Neutrophil (primary cell): Measurements from ENCODE around the gene NUDCD3.

Experiments used
- H3K27ac ChIP-seq: fragments of 200-600 bp; sonication (generic); 2 replicates; pipeline ENCODE4 v1.5.1; 2016; ENCODE audit warnings: mild to moderate bottlenecking, moderate library complexity
- H3K27me3 ChIP-seq: fragments of 200-600 bp; sonication (generic); 2 replicates; pipeline ENCODE4 v1.6.0; 2016; ENCODE audit warnings: mild to moderate bottlenecking
- H3K36me3 ChIP-seq: fragments of 200-600 bp; sonication (generic); 2 replicates; pipeline ENCODE4 v1.5.1; 2017
- H3K4me1 ChIP-seq, 2 experiments: fragments of 200-600 bp in 1 of 2; sonication (generic) in 1 of 2; 1 replicate in 1 of 2; 2 replicates in 1 of 2; pipeline versions ENCODE4 v1.5.1 to v1.6.1; 2013 to 2016; ENCODE audit warnings: low read depth in 1 of 2, low read length in 1 of 2, mild to moderate bottlenecking in 1 of 2, moderate library complexity in 1 of 2; ENCODE audit not compliant: control insufficient read depth in 1 of 2, insufficient read depth in 1 of 2
- H3K4me3 ChIP-seq, 2 experiments: fragments of 200-600 bp in 1 of 2; sonication (generic) in 1 of 2; 1 replicate in 1 of 2; 2 replicates in 1 of 2; pipeline ENCODE4 v1.5.1; 2013 to 2016; ENCODE audit warnings: low read depth in 1 of 2, low read length in 1 of 2, mild to moderate bottlenecking in 1 of 2, moderate library complexity in 1 of 2
- H3K9me3 ChIP-seq: fragments of 200-600 bp; sonication (generic); 2 replicates; pipeline ENCODE4 v1.5.1; 2016
- TF ChIP-seq, protein P1 (sequence below): fragments of 200-600 bp; sonication (generic); IDR thresholded peaks from 2 replicates; pipeline ENCODE4 v1.5.1; 2016; ENCODE audit warnings: antibody characterized with exemption

NUDCD3 gene

DNA sequence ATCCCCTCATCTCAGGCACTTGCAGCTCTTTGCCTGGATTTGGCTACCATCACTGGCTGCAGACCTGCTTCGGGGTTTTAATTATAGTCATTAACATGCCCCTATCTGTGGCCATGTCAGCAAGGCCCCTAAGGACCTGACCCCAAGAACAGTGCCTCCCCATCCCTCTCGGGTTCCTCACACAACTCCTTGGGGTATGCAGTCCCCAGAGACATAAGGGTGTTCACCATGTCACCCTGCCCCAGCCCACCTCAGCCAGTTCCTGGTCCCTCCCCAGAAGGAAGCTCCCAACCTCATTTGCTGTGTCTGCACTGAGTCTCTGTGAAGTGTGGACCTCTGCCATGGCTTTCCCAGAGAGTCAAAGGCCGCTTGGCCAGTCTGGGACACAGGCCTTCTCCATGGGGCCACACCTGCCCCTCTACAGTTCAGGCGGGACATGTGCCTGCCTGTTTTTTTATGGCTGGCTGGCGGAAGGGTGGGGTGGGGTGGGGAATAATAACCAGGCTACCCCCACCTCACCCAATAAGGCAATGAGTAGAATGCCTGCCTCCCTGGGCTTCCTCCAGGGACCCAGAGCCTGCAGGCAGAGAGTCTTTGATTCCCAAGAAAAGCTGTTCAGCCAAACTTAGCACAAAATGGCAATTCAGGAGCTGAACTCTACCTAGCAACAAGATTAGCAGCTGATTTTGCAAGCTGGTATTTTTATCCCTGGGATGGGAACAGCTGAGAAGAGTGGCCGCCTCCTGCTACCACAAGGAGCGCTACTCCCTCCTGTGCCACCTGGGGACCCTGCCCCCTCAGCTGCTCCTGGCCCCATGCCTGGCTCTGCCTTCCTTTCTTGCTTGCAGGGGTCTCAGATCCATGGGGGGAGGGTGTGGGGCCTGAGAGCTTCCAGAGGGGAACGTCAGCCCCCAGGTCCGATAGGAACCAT lies 141.3 kb downstream of the NUDCD3 start:
- Histone ChIP-seq H3K4me3 (no peak overlapping the region), H3K27ac (no peak overlapping the region), H3K9me3 (no peaks in the 10 kb centered on the region), H3K27me3 (peaks cover 32% of the 10 kb centered on the region), H3K4me1 (no peaks in the 10 kb centered on the region), H3K36me3 (no peaks in the 10 kb centered on the region)
- TF ChIP-seq, protein P1, sequence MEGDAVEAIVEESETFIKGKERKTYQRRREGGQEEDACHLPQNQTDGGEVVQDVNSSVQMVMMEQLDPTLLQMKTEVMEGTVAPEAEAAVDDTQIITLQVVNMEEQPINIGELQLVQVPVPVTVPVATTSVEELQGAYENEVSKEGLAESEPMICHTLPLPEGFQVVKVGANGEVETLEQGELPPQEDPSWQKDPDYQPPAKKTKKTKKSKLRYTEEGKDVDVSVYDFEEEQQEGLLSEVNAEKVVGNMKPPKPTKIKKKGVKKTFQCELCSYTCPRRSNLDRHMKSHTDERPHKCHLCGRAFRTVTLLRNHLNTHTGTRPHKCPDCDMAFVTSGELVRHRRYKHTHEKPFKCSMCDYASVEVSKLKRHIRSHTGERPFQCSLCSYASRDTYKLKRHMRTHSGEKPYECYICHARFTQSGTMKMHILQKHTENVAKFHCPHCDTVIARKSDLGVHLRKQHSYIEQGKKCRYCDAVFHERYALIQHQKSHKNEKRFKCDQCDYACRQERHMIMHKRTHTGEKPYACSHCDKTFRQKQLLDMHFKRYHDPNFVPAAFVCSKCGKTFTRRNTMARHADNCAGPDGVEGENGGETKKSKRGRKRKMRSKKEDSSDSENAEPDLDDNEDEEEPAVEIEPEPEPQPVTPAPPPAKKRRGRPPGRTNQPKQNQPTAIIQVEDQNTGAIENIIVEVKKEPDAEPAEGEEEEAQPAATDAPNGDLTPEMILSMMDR = no peak

DNA sequence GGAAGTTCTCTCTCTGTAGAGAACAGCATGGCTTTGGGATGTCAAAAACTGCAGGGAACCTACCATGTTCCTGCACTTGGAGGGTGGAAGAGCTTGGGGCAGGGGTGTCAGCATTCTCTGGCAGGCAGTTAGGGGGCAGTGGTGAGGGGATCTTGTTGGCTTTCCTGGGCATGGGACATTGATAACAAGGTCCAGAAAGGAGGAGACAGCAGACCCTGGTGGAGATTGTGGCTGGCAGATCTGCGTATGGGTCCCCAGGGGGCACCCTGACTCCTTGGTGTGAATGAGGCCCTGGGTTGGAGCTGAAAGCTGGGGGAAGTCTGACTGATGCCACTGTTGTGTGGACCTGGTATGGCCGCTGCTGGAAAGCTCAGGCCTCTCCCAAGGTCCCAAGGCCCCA lies 142.2 kb downstream of the NUDCD3 start:
- Histone ChIP-seq H3K27ac (no peak overlapping the region), H3K9me3 (no peaks in the 10 kb centered on the region), H3K36me3 (no peaks in the 10 kb centered on the region), H3K27me3 (peaks cover 29% of the 10 kb centered on the region), H3K4me3 (no peak overlapping the region), H3K4me1 (no peaks in the 10 kb centered on the region)
- TF ChIP-seq, protein P1 = no peak

DNA sequence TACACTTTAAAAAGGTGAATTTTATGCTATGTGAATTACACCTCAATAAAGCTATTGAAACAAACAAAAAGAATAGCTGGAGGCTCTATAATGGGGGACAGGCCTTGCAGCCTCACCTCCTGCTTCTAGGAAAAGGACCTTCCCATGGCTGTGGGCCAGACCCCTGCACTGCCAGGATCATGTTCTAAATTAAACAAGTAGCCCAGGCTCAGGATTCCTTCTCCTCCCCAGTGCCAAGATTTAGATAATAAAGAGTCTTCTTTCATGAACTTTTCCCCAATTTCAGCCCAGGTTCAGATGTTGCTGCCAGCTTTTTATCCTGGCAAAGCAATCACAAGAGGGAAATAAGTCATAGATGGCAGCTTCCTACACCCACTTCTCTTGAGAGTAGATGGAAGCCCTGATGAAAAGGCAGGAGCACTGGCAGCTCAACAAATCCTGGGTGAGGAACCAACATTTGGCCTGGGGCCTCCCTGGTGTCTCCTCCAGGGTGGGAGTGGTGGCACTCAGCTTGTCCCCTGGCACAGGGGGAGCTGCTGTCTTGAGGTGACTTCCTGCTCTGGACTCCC lies 142.8 kb downstream of the NUDCD3 start:
- Histone ChIP-seq H3K4me3 (no peak overlapping the region), H3K36me3 (no peaks in the 10 kb centered on the region), H3K27me3 (peaks cover 29% of the 10 kb centered on the region), H3K27ac (no peak overlapping the region), H3K9me3 (no peaks in the 10 kb centered on the region), H3K4me1 (no peaks in the 10 kb centered on the region)
- TF ChIP-seq, protein P1 = no peak

DNA sequence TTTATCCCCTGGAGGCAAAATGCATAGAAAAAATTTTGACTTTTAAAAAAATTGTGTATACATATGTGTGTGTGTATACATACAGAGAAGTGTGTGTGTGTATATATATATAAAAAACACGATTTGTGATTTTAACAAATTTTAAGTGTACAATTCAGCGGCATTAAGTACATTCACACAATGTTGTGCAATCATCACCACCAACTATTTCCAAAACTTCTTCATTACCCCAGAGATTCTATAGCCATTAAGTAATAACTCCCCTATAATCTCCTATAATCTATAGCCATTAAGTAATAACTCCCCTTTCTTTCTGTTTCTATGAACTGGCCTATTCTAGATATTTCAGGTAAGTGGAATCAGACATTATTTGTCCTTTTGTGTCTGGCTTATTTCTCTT lies 144.4 kb downstream of the NUDCD3 start:
- Histone ChIP-seq H3K9me3 (no peaks in the 10 kb centered on the region), H3K4me1 (no peaks in the 10 kb centered on the region), H3K27ac (no peak overlapping the region), H3K4me3 (no peak overlapping the region), H3K27me3 (peaks cover 25% of the 10 kb centered on the region), H3K36me3 (no peaks in the 10 kb centered on the region)
- TF ChIP-seq, protein P1 = no peak

DNA sequence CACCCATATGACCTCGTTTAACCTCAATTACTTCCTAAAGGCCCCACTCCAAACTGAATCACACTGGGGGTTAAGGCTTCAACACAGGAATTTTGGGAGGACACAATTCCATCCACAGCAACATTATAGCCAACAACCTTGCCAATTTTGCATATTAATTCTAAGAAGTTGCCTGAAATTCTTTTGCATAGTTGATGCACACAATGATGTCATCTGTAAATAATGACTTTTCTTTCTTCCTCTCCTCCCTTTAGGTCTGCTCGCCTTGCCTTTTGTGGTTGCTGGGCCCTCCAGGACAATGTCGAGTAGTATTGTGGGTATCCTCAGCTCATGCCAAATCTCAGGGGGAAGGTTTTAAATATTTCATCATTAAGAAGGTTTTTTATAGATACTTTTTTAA lies 149.1 kb downstream of the NUDCD3 start:
- TF ChIP-seq, protein P1 = no peak
- Histone ChIP-seq H3K27me3 (peaks cover 17% of the 10 kb centered on the region), H3K9me3 (no peaks in the 10 kb centered on the region), H3K36me3 (no peaks in the 10 kb centered on the region), H3K27ac (no peak overlapping the region), H3K4me3 (no peak overlapping the region), H3K4me1 (no peaks in the 10 kb centered on the region)
